GM19452 (cell line): ENCODE data around the gene OTX2.

Source experiments
- ATAC-seq: cut with Tn5 transposase; IDR thresholded peaks from one replicate; pipeline ENCODE4 v1.9.1; 2021; ENCODE audit not compliant: unreplicated experiment

OTX2 gene

DNA sequence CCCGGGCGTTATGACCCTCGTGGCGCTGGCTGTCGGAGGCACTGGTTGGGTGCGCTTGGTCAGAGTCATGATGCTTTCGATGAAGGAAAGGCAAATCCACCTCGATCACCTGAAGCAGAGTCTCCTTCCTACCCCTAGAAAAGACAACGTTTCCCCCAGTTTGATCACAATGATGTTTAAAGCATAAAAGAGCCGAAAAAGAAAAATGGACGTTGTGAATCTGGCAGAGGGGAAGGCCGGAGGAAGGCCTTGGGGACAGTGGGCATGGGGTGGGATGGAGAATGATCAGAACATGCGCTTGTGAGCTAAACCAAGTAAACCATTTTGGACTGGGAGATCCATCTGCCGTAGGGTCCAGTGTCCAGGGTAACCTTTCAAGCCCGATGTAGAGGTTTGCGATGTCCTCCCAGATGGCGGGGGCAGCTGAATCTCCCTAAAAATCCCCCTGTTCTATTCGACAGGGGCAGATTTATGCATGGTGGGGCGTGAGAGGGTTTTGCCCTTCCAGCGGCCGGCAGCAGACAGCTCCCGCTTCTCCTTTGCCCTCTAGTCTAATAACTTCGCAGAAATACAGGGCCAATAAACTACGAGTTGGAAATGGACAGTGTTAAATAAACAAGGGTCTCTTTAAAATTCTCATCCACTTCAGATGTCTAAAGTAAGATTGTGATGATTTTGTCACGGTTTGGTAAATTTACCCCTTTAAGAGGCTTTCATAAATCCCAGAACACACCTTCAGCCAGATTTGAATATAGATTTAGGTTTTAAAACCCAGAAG, 2.3 kb upstream of the OTX2 start:
- no peak for ATAC-seq

DNA sequence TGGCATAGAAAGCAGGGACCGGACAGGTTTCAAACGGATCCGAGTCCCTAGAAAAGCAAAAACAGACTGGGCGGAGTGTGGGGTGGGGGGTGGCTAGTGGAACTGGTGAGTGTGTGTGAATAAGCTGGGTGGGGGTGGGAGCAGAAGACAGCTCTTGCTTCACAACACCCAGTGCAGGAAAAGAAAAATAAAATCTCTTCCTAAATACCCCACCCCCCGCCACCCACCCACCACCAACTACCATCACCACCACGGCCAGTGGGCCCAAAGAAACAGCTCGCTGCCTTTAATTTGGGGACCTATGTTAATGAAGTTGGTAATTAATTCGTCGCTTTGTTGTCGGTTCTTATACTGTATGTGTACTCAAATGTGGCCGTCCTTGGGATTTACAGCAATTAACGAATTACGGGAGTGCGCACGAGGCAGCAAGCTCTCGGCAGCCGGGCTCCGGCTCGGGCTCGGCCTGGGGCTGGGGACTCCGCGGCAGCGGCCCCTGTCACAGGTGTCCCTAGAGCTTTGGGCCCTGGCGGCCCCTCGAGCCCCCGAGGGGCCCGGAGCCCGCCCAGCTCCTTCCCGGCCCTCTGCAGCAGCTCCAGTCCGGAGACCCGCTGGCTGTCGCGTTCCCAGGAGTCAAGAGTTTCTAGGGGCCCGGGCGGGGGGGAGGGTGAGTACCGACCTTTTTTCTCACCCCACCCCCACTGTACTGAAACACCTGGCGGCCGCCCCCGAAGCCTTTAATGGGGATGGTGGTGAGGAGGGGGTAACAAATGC, 1.5 kb upstream of the OTX2 start:
- ATAC-seq, result no peak

DNA sequence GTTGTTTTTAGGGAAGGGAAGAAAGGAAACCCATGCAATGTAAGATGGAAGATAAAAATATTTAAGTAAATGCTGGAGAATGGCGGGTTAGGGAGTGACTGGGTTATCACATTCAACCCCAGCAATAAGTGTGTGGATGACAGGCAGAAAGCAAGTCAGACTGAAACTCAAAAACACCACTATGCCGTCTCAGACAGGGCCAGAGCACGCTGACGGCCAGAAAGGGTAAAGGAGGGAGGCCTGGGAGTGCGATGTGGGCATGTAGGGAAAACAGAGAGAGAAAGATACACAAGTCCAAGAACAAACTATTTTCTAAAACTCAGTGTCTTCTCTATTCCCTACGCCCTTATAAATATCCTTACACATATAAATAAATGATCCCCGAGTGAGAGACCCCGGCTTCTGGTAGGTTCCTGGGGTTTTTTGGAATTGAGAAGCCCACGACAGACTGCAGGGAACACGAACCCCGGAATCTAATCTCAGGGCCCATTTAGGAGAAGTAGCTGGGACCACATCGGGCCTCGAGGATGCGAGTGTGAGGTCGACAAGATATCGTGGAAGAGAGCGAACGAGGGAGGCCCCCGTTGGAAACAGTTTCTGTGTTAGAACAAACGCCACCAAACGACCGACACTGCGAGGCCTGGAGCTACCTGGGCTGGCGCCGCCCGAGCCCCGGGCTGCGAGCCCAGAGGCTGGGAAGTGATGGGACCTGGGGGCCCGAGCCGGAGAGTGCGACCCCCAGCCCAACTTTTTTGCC, 735 bp upstream of the OTX2 start:
- no peak for ATAC-seq

DNA sequence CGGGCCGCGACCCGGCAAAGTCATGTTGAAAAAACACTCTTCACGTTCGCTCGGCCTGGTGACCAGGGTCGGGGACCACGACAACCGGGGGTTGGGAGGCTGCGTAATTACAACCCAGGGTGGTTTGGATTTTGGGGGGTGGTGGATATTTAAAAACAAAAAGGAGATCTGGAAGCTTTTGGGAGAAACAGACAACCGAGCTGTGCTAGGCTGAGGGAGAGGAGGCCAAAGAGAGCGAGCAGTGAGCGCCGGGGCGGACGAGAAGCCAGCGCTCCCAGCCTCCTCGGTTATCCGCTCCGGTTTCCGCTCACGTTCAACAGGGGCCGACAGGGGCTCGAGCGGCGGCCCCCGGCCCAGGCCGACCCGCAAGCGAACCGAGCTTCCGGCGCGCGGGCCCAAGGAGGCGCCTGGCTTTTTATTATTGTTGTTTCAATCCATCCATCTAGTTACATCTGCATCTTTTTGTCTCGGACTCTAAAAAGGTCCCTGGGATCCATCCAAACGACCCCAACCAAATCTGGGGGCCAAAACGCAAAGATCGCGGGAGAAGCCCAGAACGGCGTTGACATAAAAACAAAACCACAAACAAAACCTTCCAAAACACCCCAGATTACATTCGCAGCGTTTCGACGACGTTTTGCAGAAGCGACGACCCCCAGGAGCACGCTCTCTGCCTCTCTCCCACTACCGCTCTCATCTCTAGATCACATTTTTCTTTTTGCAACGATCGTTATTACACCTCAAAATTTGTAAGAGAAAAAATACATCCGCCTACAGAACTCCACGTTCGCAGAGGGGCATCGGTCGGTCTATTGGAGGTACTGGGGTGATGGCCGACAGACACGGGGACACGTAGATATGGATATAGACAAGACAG, 771 bp downstream of the OTX2 start:
- ATAC-seq, result no peak

DNA sequence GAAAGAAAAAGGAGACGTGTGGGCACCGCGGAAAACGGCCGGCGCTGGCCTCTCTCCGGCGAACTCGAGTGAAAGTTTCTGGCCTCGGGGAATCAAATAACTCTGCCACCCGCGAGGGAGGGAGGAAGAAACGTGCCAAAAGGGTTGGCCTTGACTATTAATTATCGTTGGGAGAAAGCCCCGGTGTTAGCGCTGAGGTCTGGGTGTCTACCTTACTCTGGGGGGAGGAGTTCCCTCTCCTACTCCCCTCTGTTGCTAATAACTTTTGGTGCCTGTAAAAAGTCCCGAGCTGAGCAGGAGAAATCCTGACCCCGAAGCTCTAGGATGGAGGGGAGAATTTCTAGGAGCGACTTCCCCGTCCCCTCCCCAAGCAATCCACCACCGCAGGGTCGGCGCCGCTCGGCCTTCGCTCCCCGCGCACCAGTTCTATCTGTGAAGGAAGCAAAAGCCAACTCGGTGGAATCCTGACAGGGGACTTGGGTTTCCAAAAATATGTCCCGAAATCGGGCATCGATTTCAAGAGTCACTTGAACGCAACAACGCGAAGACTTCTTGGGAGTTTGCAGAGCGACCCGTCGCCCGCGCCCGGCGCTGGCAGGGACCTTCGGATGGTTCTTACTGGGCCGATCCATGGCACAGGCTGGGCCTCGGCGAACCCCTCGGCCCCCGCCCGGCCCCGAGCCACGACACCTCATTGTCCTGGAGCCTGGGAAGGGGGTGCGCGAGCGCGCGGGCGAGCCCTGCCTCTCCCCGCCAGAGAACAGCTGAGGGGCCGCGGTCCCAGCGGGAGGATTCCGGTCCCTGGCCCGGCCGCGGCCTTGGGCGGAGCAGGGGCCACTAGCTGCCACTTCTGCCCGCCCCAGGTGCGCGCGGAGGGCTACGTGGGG, 1.7 kb downstream of the OTX2 start:
- no peak for ATAC-seq

DNA sequence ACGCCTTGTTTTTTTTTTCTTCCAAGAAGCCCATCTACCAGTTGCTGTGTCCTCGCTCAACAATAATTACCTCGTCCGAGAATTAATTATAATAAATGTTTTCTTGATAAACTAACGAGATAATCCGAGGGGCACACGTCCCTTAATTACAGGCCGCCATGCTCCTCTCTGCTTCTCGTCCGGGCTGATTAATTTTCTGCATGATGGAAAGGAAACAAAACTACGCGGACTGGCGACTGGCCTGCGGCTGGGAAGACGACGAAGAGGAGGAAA, 2.2 kb downstream of the OTX2 start:
- no peak for ATAC-seq

DNA sequence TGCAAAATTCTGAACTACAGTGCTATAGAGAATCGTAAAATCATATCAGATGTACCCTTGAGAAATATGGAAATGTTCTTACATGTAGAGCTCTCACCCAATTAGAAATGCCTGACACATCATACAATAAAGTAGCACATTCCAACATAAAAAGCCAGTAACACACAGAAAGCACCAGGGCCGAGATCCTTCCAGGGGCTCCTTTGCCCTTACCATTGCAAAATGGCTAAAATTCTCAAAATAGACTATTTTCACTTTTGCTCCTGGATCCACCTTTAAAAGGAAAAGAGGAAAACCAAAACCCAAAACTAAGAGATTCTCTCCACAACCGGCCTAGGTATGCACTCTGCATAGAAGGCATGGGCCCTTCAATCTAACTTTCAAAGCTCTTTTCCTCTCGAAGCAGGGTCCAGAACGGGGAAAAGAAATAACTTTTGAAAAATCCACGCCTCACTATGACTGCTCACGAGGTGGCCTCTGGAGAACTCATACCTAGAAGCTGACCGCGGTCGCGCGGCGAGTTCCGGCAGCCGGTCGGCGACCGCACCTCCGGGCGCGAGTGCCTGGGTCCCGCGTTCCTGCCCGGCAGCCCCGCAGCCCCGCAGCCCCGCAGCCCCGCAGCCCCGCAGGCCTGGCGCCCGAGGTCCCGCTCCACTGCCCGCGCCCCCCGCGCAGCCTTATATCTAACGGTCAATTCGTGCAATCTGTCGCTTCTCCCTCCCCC, 2.7 kb downstream of the OTX2 start:
- no peak for ATAC-seq

DNA sequence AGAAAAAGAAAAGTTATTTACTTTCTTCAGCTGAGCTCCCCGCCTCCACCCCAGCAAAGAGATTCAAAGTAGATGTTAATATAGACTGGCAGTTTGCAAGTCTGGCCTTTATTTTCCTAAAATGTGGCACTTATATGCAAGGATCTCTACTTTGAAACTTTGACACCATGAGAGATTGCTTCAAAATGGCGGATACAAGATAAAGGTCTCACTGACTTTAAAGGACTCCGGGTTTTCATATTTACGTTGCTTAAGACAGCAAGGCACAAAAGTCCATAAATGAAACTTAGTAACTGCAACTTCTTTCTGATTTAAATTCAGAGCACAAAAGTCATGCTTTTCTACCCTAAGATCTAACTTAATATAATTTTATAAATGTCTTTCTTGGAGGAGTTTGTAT, 3.5 kb downstream of the OTX2 start:
- no peak for ATAC-seq

DNA sequence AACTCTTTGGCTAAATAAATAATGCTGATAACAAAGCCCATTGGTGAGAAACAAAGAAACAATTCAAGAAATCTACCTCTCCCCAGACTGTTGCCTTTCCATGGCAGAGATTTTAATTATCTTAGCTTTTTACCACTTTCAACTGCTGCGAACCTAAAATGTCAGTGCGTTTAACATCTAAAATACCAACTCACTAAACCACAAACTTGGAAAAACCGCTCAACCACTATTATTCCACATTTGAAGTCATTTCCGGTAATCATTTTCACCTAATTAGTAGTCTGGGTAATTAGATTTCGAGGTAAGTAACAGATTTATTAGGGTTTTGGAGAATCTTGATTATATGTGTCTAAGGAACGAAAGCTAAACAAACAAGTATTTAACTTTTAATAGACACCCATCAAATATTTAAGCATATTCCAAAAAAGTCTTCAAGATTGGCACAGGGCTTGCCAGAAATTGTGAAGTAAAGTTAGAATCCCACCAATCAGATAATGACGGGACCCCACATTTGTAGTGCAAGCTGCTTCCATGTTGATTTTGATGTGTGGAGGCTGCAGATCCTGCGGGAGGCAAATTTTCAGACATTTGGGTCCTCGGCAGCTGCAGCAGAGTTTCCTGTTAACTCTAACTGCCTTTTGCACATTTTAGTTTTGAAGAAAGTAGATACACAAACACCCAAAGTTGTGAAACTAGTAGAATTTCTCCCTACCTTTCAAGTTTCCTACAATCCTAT, 4.1 kb downstream of the OTX2 start:
- ATAC-seq, result no peak

DNA sequence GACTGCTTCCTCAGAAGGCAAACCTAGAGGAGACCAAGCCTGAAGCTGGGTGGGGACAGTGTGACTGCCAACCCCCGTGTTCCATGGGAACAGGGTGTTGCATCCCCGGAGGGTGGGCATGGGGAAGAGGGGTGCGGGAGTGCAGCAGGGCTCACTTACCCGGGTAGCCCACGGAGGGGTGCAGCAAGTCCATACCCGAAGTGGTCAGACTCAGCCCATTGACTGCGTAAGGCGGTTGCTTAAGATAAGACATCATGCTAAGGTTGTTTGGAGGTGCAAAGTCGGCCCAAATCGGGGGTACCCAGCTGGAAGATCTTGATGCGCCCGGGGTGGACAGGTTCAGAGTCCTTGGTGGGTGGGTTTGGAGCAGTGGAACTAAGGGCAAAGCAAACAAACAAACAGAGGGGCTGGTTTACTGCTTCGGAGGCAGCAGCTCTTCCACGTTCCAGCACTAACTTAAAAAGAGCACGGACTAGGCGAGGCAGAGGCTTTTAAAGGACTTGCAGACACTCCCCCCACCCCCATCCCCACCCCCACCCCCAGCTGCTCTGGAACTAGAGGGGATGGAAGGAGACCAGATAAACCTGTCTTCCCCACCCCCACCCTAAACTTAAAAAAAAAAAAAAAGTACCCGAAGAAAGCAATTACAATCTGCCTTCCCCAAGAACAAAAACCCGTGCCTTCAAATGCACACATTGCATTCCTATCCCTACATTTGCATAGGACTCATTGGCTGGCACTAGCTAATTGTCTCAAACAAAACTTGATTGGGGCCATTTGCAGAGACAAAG, 4.9 kb downstream of the OTX2 start:
- ATAC-seq, result no peak

DNA sequence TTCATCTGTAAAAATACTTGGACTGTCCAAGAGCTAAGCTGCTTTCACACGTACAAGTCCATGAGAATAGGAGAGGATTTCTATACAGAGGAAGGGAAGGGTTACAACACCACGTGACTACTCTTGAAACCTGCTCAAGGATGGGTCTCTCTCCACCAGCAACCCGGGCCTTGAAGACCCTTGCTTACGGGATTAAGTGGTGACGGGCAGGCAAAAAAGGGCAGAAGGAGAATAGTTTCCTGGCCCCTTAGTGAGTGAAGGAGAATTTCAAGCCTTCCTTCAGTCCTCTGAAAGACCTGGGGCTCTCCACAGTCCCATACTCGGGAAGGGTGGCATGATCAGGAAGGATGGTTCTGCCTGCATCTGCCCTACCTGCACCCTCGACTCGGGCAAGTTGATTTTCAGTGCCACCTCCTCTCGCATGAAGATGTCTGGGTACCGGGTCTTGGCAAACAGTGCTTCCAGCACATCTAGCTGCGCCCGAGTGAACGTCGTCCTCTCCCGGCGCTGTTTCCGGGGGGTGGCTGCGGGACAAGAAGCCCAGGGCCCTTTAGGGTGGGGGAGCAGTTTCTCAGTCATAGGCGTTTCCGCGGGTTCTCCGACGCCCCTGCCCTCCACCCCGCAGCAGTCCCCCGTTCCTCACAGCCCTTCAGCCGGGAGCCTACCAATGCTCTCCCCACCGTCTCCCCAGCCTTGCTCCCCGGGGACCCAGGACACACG, 6.3 kb downstream of the OTX2 start:
- ATAC-seq, result no peak

DNA sequence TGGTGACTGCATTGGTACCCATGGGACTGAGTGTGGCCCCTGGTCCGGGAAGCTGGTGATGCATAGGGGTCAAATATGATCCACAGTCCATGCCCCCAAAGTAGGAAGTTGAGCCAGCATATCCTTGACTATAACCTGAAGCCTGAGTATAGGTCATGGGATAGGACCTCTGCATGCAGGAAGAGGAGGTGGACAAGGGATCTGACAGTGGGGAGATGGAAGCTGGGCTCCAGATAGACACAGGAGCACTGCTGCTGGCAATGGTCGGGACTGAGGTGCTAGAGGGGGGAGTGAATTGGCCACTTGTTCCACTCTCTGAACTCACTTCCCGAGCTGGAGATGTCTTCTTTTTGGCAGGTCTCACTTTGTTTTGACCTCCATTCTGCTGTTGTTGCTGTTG, 8.4 kb downstream of the OTX2 start:
- no peak for ATAC-seq

DNA sequence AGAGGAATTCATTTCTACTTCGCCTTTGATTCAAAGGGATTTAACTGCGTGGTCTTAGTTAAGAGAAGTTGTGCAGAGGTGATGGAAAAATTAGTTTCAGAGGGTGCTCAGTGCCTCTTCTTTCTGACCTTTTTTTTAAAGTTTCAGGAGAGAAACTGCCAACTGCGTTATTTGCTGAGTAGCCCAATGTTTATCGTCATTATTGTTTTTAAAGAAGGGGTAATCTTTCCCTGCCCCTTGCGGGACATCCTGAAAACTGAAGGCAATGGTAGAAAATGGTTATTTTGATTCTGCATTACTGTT, 11.0 kb downstream of the OTX2 start:
- ATAC-seq, result no peak

DNA sequence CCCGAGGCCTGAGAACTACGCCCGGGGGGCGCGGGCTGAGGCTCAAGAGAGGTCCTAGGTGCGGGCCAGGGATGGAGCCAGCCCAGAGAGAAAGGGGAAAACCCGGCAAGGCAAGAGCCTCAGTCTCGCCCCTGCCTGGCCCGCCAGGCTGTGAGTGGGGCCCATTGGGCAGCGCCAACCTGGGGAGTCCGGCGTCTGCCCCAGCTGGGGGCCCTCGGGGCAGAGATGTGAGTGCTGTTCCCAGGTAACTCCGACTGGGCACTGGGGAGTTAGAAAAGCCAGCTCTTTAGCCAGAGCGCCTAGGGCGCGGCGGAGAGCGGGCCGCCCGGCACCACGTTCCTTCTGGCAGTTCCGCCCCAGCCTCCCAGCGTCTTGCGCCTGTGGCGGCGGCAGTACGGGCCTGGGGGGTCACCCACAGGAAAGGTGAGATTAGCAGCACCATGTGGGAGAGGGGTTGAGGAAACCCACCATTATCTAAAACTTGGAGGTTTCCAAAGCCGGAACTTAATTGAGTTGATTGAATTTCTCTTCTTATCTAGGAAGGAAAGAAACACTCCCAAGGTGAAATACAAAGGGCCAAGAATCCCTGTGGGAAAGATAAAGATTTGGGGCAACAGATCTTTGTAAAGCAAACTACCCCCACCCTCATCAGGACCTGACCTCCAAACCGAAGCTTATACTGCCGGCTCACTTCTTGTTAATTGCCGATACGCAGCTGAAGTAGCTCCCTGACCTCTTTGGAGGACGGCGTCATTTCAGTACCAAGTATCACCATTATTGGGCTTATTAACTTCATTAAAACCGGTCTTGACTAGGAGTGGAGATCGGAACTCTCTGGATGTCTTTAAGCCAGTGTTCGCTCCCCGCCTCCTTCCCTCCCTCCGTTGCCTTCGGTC, 11.6 kb downstream of the OTX2 start:
- no peak for ATAC-seq

DNA sequence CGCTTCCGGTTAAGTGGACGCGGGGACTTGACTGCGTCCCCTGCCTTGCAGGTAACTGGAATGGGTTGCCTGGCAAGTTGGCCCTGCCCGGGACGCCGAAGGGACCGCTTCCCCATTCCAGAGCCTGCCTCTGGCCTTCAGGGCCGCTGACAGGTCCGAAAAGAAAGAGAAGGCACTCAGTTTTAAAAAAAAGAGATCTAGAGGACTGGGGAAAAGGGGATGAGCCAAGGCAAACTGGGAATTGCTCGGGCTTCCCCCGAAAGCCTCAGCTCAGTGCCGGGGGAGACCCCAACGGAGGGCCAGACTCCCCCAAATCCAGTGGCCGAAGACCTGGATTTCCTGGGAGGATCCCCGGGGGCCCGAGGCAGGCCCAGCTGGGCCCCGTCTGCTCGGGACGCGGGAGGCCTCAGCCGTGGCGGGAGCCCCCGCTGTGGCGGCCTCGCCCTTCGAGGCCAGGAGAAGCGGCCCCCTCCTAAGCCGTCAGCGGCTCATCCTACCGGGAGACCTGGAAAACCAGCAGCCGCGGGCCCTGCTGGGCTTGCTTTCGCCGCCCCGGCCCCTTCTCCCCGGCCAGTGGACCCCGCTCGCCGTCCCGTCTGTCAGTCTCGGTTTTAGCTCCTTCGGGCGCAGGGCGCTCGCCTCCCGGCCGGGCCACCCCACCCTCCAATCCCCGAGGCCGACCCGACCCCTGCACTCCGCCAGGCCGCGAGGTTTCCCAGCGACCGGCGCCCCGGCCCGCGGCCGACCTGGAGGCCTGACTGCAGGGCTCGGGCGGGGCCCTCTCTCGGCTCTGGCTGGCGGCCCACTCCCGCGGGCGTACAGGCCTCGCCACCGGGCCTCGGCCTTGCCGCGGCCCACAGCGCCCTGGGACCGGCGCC, 12.5 kb downstream of the OTX2 start:
- ATAC-seq, result no peak
